CD1c-positive myeloid dendritic cell (primary cell): ENCODE results near the gene RAD51B.
"Not testable (repeated sequence)": the region's sequence is repeated elsewhere in the genome, so short reads cannot be mapped to it uniquely, and the experiment has no call there.

Experiments
- DNase-seq: peaks from one replicate; pipeline ENCODE4 v3.0.0-alpha.2; 2016; ENCODE audit errors: extremely low spot score

Gene RAD51B

DNA sequence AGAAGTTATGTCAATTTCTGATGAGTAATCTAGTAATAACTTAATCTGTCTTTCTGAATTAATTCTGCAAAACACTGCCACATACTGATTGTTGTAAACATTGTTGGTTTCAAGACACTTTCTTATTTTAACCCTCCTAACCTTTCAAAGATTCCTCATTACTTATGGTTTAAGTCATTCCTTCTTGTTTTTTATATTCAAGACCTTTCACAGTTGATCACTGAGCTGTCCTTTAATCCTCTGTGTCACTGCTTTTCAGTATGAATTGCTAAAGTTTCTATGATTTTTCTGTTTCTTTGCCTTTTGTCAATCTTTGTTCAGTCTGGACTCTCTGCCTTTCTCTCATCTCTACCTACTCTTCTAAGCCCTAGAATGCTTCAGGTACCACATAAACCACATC lies 164.7 kb downstream of the RAD51B start:
- DNase-seq: no peak

- no peak for DNase-seq
These were observed 166.7 kb downstream of the RAD51B start for GRCh38 chr14:67986131-67986841.

- no peak for DNase-seq
These were observed 168.0 kb downstream of the RAD51B start for GRCh38 chr14:67987606-67988005.

GRCh38 chr14:67988210-67988609 lies 168.6 kb downstream of the RAD51B start:
- not testable (repeated sequence) for DNase-seq

DNA sequence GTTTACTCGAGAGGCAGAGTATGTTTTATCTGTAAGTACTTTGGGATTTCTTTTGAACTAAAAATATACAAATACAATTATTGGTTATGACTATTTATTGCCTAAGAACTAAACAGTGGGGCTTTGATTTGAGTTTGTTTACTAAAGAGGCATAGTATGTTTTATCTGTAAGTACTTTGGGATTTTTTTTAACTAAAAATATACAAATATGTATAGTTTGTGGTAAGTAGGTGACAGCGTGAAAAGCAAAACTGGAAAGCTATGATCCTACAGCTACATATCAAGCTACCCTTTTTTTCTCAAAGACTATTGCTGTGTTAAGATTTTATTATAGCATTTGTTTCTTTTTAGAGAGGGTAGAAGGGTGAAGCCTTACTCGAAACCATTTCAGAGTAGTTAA lies 171.0 kb downstream of the RAD51B start:
- no peak for DNase-seq

DNA sequence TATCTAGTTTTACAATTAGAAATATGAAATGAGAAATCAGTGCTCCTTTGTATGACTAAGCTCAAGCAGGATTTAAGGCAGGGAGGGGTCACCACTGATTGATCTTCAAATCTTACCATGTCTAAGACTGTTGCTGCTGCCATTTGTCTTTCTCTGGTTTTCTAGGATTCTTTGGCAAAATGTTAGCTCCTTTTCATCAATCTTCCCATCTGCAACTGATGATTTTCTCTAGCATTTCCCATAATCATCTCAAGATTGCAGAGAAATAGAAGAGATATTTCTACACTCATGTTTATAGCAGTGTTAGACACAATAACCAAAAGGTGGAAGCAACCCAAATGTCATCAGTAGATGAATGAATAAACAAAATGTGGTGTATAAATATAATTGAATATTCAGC lies 175.0 kb downstream of the RAD51B start:
- DNase-seq: no peak

DNA sequence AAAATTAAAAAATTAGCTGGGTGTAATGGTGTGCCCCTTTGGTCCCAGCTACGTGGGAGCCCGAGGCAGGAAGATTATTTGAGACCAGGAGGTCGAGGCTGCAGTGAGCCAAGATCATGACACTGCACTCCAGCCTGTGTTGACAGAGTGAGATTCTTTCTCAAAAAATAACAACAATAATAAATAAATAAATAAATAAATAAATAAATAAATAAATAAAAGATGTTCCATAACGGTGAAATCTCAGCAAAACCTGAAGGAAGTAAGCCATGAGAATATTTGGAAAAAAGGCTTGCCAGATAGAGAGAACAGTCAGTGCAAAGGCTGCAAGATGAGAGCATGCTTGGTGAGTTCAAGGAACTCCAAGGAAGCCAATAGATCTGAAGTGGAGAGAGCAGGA lies 176.7 kb downstream of the RAD51B start:
- no peak for DNase-seq

- DNase-seq: no peak
These were observed 179.3 kb downstream of the RAD51B start for GRCh38 chr14:67998834-67999233.

DNA sequence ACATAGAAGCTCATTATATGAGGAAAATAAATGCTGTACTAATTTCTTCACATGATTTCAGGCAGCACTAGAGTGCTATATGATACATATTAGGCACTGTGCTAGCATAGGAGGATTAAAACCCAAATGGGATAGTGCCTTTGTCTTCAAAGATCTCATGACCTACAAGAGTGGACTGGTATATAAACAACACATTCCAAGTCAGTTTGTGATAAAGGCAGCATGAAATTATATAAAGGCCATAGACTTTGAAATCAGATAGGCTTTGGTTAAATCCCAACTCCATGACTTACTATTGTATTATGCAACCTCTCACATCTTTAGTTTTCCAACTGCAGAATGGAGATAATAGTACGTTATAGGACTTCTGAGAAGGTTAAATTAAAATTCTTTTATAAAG lies 179.7 kb downstream of the RAD51B start:
- no peak for DNase-seq

GRCh38 chr14:67999705-68000384 lies 180.3 kb downstream of the RAD51B start:
- DNase-seq: no peak

DNA sequence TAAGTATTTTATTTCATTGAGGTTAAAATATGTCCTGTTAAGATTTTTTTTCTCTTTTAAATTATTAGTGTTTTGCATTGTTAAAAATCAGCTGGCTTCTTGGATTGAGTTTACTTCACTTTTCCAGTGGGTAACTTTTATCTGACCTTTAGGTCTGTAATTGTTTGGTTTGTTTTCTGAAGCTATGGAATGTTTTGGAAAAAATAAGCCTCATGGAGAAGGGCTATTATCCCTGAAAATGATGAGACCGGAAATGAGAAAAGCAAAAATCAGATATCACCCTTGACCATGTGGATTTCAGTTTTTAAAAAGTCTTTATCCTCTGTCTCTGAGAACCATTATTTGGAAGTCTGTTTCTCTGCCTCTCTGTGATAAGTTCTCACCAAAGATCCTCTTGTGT lies 180.9 kb downstream of the RAD51B start:
- no peak for DNase-seq

- no peak for DNase-seq
These were observed 188.9 kb downstream of the RAD51B start for GRCh38 chr14:68008491-68008890.

DNA sequence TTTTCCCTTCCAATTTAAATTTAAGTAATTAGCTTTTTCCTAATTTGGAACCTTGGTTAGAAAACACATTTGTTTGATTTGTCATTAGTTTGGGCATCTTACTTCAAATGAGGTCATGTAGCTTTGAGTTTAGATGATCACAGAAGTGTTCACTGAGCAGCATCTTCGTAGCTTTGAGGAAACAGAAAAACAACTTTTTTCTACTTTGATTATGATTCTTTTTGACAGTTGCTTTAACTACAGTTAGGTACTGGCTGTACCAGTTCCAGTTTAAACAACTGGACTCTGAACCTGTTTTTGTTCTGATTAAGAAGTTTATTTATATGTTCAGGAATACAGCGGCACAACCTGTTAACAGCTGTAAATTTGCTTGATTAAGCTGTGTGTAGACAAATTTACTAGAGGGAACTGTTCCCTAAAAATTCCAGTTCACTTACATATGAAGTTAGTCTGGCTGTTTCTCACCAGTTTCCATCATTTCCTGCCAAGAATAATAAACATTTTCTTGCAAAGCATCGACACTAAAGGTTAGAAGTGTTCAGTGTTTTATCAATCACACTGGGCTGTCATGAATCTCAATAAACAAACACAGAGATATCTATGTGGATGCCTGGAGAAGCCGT lies 191.9 kb downstream of the RAD51B start:
- no peak for DNase-seq

DNA sequence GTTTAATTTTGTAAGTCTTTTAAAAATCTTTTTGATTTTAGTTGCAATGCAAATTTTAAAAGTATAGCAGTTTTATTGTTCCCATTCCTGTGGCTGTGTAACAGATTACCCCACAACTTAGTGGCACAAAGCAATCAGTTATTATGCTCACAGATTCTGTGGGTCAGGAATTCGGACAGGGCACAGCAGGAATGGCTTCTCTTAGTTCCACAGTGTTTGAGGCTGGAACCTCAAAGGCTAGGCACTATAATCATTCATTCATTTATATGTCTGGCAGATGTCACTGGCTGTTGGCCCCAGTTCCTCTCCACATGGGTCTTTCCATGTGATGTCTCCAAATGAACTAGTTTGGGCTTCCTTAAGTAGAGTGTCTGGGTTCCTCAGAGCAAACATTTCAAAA lies 193.3 kb downstream of the RAD51B start:
- no peak for DNase-seq

- no peak for DNase-seq
These were observed 193.7 kb downstream of the RAD51B start for GRCh38 chr14:68013326-68013725.

GRCh38 chr14:68014771-68015170 lies 195.2 kb downstream of the RAD51B start:
- no peak for DNase-seq

DNA sequence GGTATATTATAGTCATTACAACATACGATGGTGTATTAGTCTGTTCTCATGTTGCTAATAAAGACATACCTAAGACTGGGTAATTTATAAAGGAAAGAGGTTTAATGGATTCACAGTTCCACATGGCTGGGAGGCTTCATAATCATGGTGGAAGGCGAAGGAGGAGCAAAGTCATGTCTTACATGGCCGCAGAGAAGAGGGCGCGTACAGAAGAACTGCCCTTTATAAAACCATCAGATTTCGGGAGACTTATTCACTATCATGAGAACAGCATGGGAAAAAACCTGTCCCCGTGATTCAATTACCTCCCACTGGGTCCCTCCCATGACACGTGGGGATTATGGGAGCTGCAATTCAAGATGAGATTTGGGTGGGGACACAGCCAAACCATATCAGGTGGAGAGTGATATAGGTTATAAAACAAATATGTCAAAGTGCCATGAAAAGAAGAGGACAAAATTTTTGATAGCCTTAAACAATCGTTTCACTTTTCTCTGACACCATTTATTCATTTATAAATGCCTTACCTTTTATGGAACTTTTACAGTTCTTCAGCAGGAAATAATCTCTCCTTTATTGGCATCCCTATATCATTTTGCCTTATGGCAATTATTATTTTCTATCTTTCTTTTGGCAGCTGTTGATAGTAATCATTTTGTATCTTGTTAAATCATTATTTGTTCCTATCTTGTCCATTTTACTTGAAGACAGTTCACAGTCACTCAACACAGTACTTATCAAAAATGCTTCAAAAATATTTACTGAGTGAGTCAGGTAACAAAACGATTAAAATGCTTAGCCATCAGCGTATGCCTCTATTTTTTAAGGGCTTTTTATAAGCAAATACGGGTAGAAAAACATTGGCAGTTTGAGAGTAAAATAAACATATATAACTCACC lies 196.0 kb downstream of the RAD51B start:
- no peak for DNase-seq

GRCh38 chr14:68016255-68016914 lies 196.8 kb downstream of the RAD51B start:
- no peak for DNase-seq

DNA sequence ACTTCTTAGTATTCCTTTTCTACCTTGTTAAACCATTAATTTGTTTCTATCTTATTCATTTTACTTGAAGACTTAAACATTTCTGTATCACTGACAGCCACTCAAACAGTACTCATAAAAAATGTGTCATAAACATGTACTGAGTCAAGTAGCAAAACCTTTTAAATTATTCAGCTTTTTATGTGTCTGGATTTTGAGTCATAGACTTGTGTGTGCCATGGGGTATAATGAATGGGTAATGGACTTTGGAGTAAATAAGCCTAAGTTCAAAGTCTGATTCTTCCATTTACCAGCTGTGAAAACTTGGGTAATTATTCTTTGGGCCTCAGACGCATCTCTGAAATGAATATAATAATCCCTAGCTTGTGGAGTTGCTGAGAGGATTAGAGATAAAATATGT lies 199.0 kb downstream of the RAD51B start:
- no peak for DNase-seq

GRCh38 chr14:68020493-68020892 lies 200.9 kb downstream of the RAD51B start:
- no peak for DNase-seq

GRCh38 chr14:68020999-68021663 lies 201.6 kb downstream of the RAD51B start:
- no peak for DNase-seq
